IPS DF 6.9 (cell line): ENCODE results near the gene TUNAR.

Experiments
- DNase-seq: peaks from one replicate; pipeline ENCODE4 v3.0.0-alpha.2; 2013; ENCODE audit warnings: low read depth, low spot score
- H3K27ac ChIP-seq: one replicate; pipeline ENCODE4 v1.5.1; 2013; ENCODE audit warnings: low read length, control low read depth
- H3K27me3 ChIP-seq: 2 replicates; pipeline ENCODE4 v1.6.1; 2013; ENCODE audit warnings: mild to moderate bottlenecking, low read length; ENCODE audit not compliant: control insufficient read depth, insufficient read depth
- H3K36me3 ChIP-seq: 2 replicates; pipeline ENCODE4 v1.6.1; 2013; ENCODE audit warnings: low read length; ENCODE audit not compliant: control insufficient read depth, insufficient read depth
- H3K4me1 ChIP-seq: 2 replicates; pipeline ENCODE4 v1.6.1; 2013; ENCODE audit warnings: low read length; ENCODE audit not compliant: control insufficient read depth, insufficient read depth
- H3K4me3 ChIP-seq: 2 replicates; pipeline ENCODE4 v1.5.1; 2013; ENCODE audit warnings: mild to moderate bottlenecking, low read length
- H3K9me3 ChIP-seq: 2 replicates; pipeline ENCODE4 v1.6.1; 2013; ENCODE audit warnings: low read length, inconsistent platforms; ENCODE audit not compliant: control insufficient read depth, insufficient read depth
- WGBS: extraction: QIAGEN DNeasy Blood & Tissue Kit; methylation state at CpG from one replicate; pipeline ENCODE4 v1.1.7; 2013; ENCODE audit warnings: mixed read lengths, missing lambda C conversion rate; ENCODE audit not compliant: insufficient read length, insufficient coverage; 5-methylcytosine and 5-hydroxymethylcytosine counted together

The TUNAR gene

GRCh38 chr14:95870772-95871171, 5.9 kb upstream of the TUNAR start:
- no peak overlapping the region for H3K27ac ChIP-seq
- H3K4me1 ChIP-seq: peaks cover 3% of the 10 kb centered on the region
- no peaks in the 10 kb centered on the region for H3K9me3 ChIP-seq
- DNase-seq: no peak
- WGBS: no CpG with 5 or more reads among the region's 7 CpGs
- no peaks in the 10 kb centered on the region for H3K27me3 ChIP-seq
- no peaks in the 10 kb centered on the region for H3K36me3 ChIP-seq
- H3K4me3 ChIP-seq: no peak overlapping the region

- Histone ChIP-seq H3K27me3 (no peaks in the 10 kb centered on the region), H3K4me1 (peaks cover 3% of the 10 kb centered on the region), H3K36me3 (no peaks in the 10 kb centered on the region; the same call in 1 of the 2 replicates), H3K4me3 (no peak overlapping the region), H3K27ac (no peak overlapping the region), H3K9me3 (no peaks in the 10 kb centered on the region)
- WGBS: no CpG with 5 or more reads among the region's 4 CpGs
- DNase-seq: no peak
These were observed 5.1 kb upstream of the TUNAR start for GRCh38 chr14:95871531-95871930.

- Histone ChIP-seq H3K27ac (no peak overlapping the region), H3K36me3 (no peaks in the 10 kb centered on the region; the same call in 1 of the 2 replicates), H3K9me3 (no peaks in the 10 kb centered on the region), H3K27me3 (no peaks in the 10 kb centered on the region), H3K4me1 (peaks cover 3% of the 10 kb centered on the region), H3K4me3 (no peak overlapping the region)
- DNase-seq: no peak
- no CpG with 5 or more reads among the region's 3 CpGs for WGBS
These were observed 3.9 kb upstream of the TUNAR start for GRCh38 chr14:95872777-95873176.

- Histone ChIP-seq H3K36me3 (no peaks in the 10 kb centered on the region; the same call in 1 of the 2 replicates), H3K27ac (no peak overlapping the region), H3K4me3 (peak overlapping the region; percentile 47; the same call in 1 of the 2 replicates), H3K4me1 (peaks cover 3% of the 10 kb centered on the region), H3K9me3 (no peaks in the 10 kb centered on the region), H3K27me3 (no peaks in the 10 kb centered on the region)
- no peak for DNase-seq
- WGBS: no CpG with 5 or more reads among the region's 103 CpGs
These were observed 536 bp upstream of the TUNAR start for GRCh38 chr14:95875831-95876760.

GRCh38 chr14:95877633-95878032, 1.0 kb downstream of the TUNAR start:
- no peaks in the 10 kb centered on the region for H3K9me3 ChIP-seq
- H3K27me3 ChIP-seq: no peaks in the 10 kb centered on the region
- H3K4me3 ChIP-seq: peak overlapping the region; percentile 47; the same call in 1 of the 2 replicates
- DNase-seq: no peak
- no CpG with 5 or more reads among the region's 4 CpGs for WGBS
- H3K4me1 ChIP-seq: peaks cover 3% of the 10 kb centered on the region
- no peak overlapping the region for H3K27ac ChIP-seq
- no peaks in the 10 kb centered on the region; the same call in 1 of the 2 replicates for H3K36me3 ChIP-seq

- Histone ChIP-seq H3K27ac (no peak overlapping the region), H3K4me1 (peaks cover 2% of the 10 kb centered on the region; the same call in 1 of the 2 replicates), H3K27me3 (no peaks in the 10 kb centered on the region), H3K9me3 (no peaks in the 10 kb centered on the region), H3K36me3 (no peaks in the 10 kb centered on the region), H3K4me3 (no peak overlapping the region)
- WGBS: no CpG with 5 or more reads among the region's 3 CpGs
- DNase-seq: no peak
These were observed 7.7 kb downstream of the TUNAR start for GRCh38 chr14:95884377-95884776.

GRCh38 chr14:95885278-95885677, 8.6 kb downstream of the TUNAR start:
- DNase-seq: no peak
- Histone ChIP-seq H3K27me3 (no peaks in the 10 kb centered on the region), H3K4me1 (peaks cover 2% of the 10 kb centered on the region; the same call in 1 of the 2 replicates), H3K4me3 (no peak overlapping the region), H3K9me3 (no peaks in the 10 kb centered on the region), H3K27ac (no peak overlapping the region), H3K36me3 (no peaks in the 10 kb centered on the region)
- no CpG with 5 or more reads among the region's 7 CpGs for WGBS

- H3K9me3 ChIP-seq: no peaks in the 10 kb centered on the region
- WGBS: no CpG with 5 or more reads among the region's 7 CpGs
- peaks cover 2% of the 10 kb centered on the region; the same call in 1 of the 2 replicates for H3K4me1 ChIP-seq
- no peak overlapping the region for H3K27ac ChIP-seq
- no peaks in the 10 kb centered on the region for H3K36me3 ChIP-seq
- DNase-seq: no peak
- no peak overlapping the region for H3K4me3 ChIP-seq
- no peaks in the 10 kb centered on the region for H3K27me3 ChIP-seq
These were observed 9.2 kb downstream of the TUNAR start for GRCh38 chr14:95885866-95886265.

GRCh38 chr14:95886366-95887056, 9.9 kb downstream of the TUNAR start:
- DNase-seq: no peak
- no peak overlapping the region for H3K27ac ChIP-seq
- H3K4me1 ChIP-seq: peaks cover 2% of the 10 kb centered on the region; the same call in 1 of the 2 replicates
- no peaks in the 10 kb centered on the region for H3K36me3 ChIP-seq
- no peaks in the 10 kb centered on the region for H3K27me3 ChIP-seq
- no CpG with 5 or more reads among the region's 7 CpGs for WGBS
- H3K4me3 ChIP-seq: no peak overlapping the region
- H3K9me3 ChIP-seq: no peaks in the 10 kb centered on the region

- Histone ChIP-seq H3K36me3 (no peaks in the 10 kb centered on the region), H3K27me3 (no peaks in the 10 kb centered on the region), H3K9me3 (no peaks in the 10 kb centered on the region), H3K4me1 (peaks cover 2% of the 10 kb centered on the region; the same call in 1 of the 2 replicates), H3K4me3 (no peak overlapping the region), H3K27ac (no peak overlapping the region)
- no CpG with 5 or more reads among the region's 4 CpGs for WGBS
- no peak for DNase-seq
These were observed 10.7 kb downstream of the TUNAR start for GRCh38 chr14:95887351-95887750.
